GM12878 (cell line): ENCODE data around the gene KLK5. TPM values are rescaled to one million over a fixed set of nuclear protein-coding genes. Genes with fewer than 3 reads are reported as not detected.

Source experiments
- ATAC-seq: fragments of 200-7000 bp; cut with Tn5 transposase; 3 replicates; pipeline ENCODE4 v1.9.1; 2020; ENCODE audit warnings: mild to moderate bottlenecking, moderate library complexity
- BruUV-seq: library from RNA; stranded (reverse); fragments of 400-500 nt; replicated peaks from 2 replicates; lab custom pipeline; 2021; lab: Mats Ljungman, UMichigan
- CTCF ChIA-PET: fragments of 300-600 bp; sonication (Branson Sonifier 250); formaldehyde crosslinking; extraction: SDS; loops from one replicate; lab custom pipeline; 2021; ENCODE audit warnings: inconsistent platforms; lab: Yijun Ruan, JAX
- POLR2A ChIA-PET: fragments of 350-600 bp; formaldehyde crosslinking; extraction: SDS; loops from one replicate; lab custom pipeline; 2021; ENCODE audit warnings: inconsistent platforms; lab: Charles Lee
- RAD21 ChIA-PET: fragments of 300-600 bp; sonication (Branson Sonifier 250); formaldehyde crosslinking; loops from one replicate; lab custom pipeline; 2023; ENCODE audit warnings: antibody characterized with exemption; ENCODE audit not compliant: unreplicated experiment; lab: Charles Lee
- SMC1A ChIA-PET: fragments of 300-600 bp; sonication (Branson Sonifier 250); formaldehyde crosslinking; loops from one replicate; lab custom pipeline; 2023; ENCODE audit not compliant: unreplicated experiment, uncharacterized antibody; lab: Charles Lee
- DNase-seq: peaks from one replicate; pipeline ENCODE4 v3.0.0-alpha.2; 2011; ENCODE audit warnings: low read depth, low spot score
- FAIRE-seq: peaks from 3 replicates; lab custom pipeline; 2011; peaks lifted over from hg19 to GRCh38; lab: Jason Lieb, UNC
- H2AFZ ChIP-seq: 2 replicates; pipeline ENCODE4 v1.6.0; 2011; ENCODE audit warnings: low read depth, low read length, control low read depth; ENCODE audit not compliant: control insufficient read depth
- H3K27ac ChIP-seq: 2 replicates; pipeline ENCODE4 v1.5.1; 2011; ENCODE audit warnings: control low read depth; ENCODE audit not compliant: control insufficient read depth, insufficient read depth
- H3K27me3 ChIP-seq, 2 experiments: replicated peaks in 1 of 2; 2 replicates each; pipeline versions ENCODE4 v1.6.0 to v1.6.1; 2011; ENCODE audit warnings: low read length in 1 of 2; ENCODE audit not compliant: control insufficient read depth in 2 of 2, insufficient read depth in 2 of 2
- H3K36me3 ChIP-seq, 2 experiments: 2 replicates each; pipeline ENCODE4 v1.5.1; 2011; ENCODE audit warnings: low read length in 1 of 2; ENCODE audit not compliant: control insufficient read depth in 2 of 2, insufficient read depth in 2 of 2
- H3K4me1 ChIP-seq: 2 replicates; pipeline ENCODE4 v1.6.1; 2011; ENCODE audit warnings: mild to moderate bottlenecking, low read length, moderate library complexity, mixed read lengths; ENCODE audit not compliant: control insufficient read depth, insufficient read depth
- H3K4me2 ChIP-seq: 2 replicates; pipeline ENCODE4 v1.6.0; 2011; ENCODE audit warnings: control low read depth; ENCODE audit not compliant: control insufficient read depth, insufficient read depth
- H3K4me3 ChIP-seq: fragments of 200-600 bp; sonication (generic); 2 replicates; pipeline ENCODE4 v1.5.1; 2016
- H3K79me2 ChIP-seq: 2 replicates; pipeline ENCODE4 v1.6.0; 2011; ENCODE audit warnings: low read length; ENCODE audit not compliant: control insufficient read depth, insufficient read depth
- H3K9ac ChIP-seq: 2 replicates; pipeline ENCODE4 v1.8.0; 2011; ENCODE audit warnings: low read length, control low read depth, mixed read lengths; ENCODE audit not compliant: control insufficient read depth, insufficient read depth
- H3K9me3 ChIP-seq: replicated peaks from 3 replicates; pipeline ENCODE4 v1.5.1; 2011; ENCODE audit warnings: mild to moderate bottlenecking, low read length; ENCODE audit not compliant: control insufficient read depth, insufficient read depth
- H4K20me1 ChIP-seq: 2 replicates; pipeline ENCODE4 v1.6.0; 2011; ENCODE audit not compliant: control insufficient read depth, insufficient read depth
- ATF3 ChIP-seq: IDR thresholded peaks from 2 replicates; pipeline ENCODE4 v1.6.1; 2011; ENCODE audit warnings: low read depth, mild to moderate bottlenecking, low read length, moderate library complexity, borderline replicate concordance; ENCODE audit errors: extremely low read depth
- BHLHE40 ChIP-seq, 2 experiments: fragments of 450-650 bp in 1 of 2; IDR thresholded peaks; 2 replicates each; pipeline ENCODE4 v1.6.1; 2011 to 2017; ENCODE audit warnings: low read depth in 2 of 2, borderline replicate concordance in 1 of 2, improper control_type of control experiment in 1 of 2, low read length in 1 of 2, mild to moderate bottlenecking in 1 of 2
- ETV6 ChIP-seq, 2 experiments: fragments of 450-650 bp in 1 of 2; IDR thresholded peaks in 1 of 2; conservative IDR thresholded peaks in 1 of 2; 2 replicates each; pipeline ENCODE4 v1.6.1; 2014; ENCODE audit warnings: antibody characterized with exemption in 1 of 2, borderline replicate concordance in 1 of 2, low read depth in 1 of 2, mild to moderate bottlenecking in 1 of 2, moderate library complexity in 1 of 2
- IRF5 ChIP-seq: fragments of 450-650 bp; IDR thresholded peaks from 2 replicates; pipeline ENCODE4 v1.6.1; 2017; ENCODE audit warnings: borderline replicate concordance
- KDM1A ChIP-seq: fragments of 200-600 bp; sonication (generic); IDR thresholded peaks from 2 replicates; pipeline ENCODE4 v1.6.1; 2016; ENCODE audit warnings: borderline replicate concordance
- MYC ChIP-seq: IDR thresholded peaks from 2 replicates; pipeline ENCODE4 v1.6.1; 2011; ENCODE audit warnings: mild to moderate bottlenecking, low read length, moderate library complexity, inconsistent platforms; ENCODE audit not compliant: insufficient read depth, insufficient replicate concordance, insufficient read length, severe bottlenecking
- ZBED1 ChIP-seq: IDR thresholded peaks from 2 replicates; pipeline ENCODE4 v1.6.1; 2016; ENCODE audit warnings: borderline replicate concordance
- WGBS: methylation state at CpG from one replicate; pipeline ENCODE4 v1.1.6; 2016; ENCODE audit warnings: low lambda C conversion rate; ENCODE audit not compliant: insufficient replicate concordance, insufficient coverage; ENCODE audit errors: missing lambda C conversion rate; 5-methylcytosine and 5-hydroxymethylcytosine counted together
- in situ Hi-C: fragments of 300-500 bp; cut with MboI; formaldehyde crosslinking; loops from 9 replicates; pipeline ENCODE4 v1.14.3; 2018; ENCODE audit warnings: mixed read lengths
- intact Hi-C: fragments of 100-400 bp; cut with micrococcal nuclease; formaldehyde crosslinking; loops from one replicate; pipeline ENCODE4 v1.14.2; 2022; ENCODE audit not compliant: unreplicated experiment
- polyA plus RNA-seq, 11 experiments: library from polyadenylated mRNA; depleted of rRNA in 4 of 11; unstranded in 6 of 11; stranded (reverse) in 5 of 11; fragments of >200 nt; fragmentation: Nextera tagmentation in 4 of 11; fragmentation: Illumina TruSeq in 1 of 11; extraction: Ambion mirVana in 4 of 11; extraction: Trizol in 1 of 11; gene quantifications; 1 replicate in 1 of 11; 2 replicates in 10 of 11; pipeline versions ENCODE4 v1.2.1 to v1.2.3, GENCODE V29; 2011 to 2016; ENCODE audit warnings: inconsistent platforms in 2 of 11, missing spikeins in 2 of 11, low read depth in 1 of 11
- total RNA-seq, 4 experiments: library from RNA; depleted of rRNA in 3 of 4; stranded (reverse); fragments of >200 nt in 3 of 4; fragmentation: Illumina TruSeq in 1 of 4; extraction: Trizol in 1 of 4; gene quantifications; 2 replicates each; pipeline versions ENCODE4 v1.2.1 to v1.2.3, GENCODE V29; 2013 to 2021

KLK5 gene
- total and polyA plus RNA-seq, 10 of the 15 experiments (the other 5 are each of a cell fraction or from before 2014, with no cell fraction given): 0.16 TPM; not detected in 9

- no peak overlapping the region for H3K4me2 ChIP-seq
- ChIA-PET POLR2A (no interaction called here), SMC1A (no interaction called here), CTCF (no interaction called here), RAD21 (no interaction called here)
- DNase-seq (no peak), FAIRE-seq (no peak), ATAC-seq (no peak)
- H2AFZ ChIP-seq: no peak overlapping the region
- no peaks in the 10 kb centered on the region for H3K4me1 ChIP-seq
- intact Hi-C loops: no loop called here
- no TSS peak for BruUV-seq
- H3K27me3 ChIP-seq: no peaks in the 10 kb centered on the region; a peak in 1 of 4 replicates
- in situ Hi-C loops: no loop called here
- H4K20me1 ChIP-seq: no peaks in the 10 kb centered on the region
- 23% methylated on average over 5 of the region's 5 CpGs for WGBS
- TF ChIP-seq ATF3 (no peak), KDM1A (no peak), BHLHE40 (IDR thresholded peaks at IDR 0.05; ENCODE audit: borderline replicate concordance in 1 of 2, low read depth in 2 of 2, low read length in 1 of 2) (no peak), MYC (no peak), ETV6 (conservative IDR thresholded peaks at IDR 0.05 in 1 of 2, IDR thresholded peaks at IDR 0.05 in 1 of 2; ENCODE audit: borderline replicate concordance in 1 of 2, low read depth in 1 of 2) (no peak), ZBED1 (no peak), IRF5 (no peak)
- H3K4me3 ChIP-seq: no peak overlapping the region
- H3K79me2 ChIP-seq: no peaks in the 10 kb centered on the region
- H3K9me3 ChIP-seq: no peaks in the 10 kb centered on the region
- no peak overlapping the region for H3K27ac ChIP-seq
- H3K9ac ChIP-seq: no peak overlapping the region
- H3K36me3 ChIP-seq: no peaks in the 10 kb centered on the region
Observed at GRCh38 chr19:50978772-50979390, 26.0 kb upstream of the KLK5 start.
